Measurements from ENCODE around the gene BRD1.

DNA sequence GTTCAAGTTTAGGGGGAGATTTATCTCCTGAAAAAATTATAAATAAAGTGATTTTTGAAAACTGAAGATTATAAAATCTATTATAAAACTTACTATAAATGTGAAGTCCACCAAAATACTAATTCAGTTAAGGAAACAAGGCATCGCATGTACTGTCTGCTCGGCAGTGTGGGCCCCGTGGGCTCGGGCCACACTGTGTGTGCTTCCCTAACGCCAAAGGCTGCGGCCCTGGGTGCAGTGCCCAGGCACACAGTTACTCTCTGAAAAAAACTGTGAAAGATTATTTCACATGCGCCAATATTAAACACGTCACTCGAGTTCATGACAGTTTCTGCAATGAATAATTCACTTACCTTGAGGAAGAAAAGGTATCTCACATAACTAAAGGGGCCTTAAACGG is 39.8 kb downstream of the BRD1 start:
- TF ChIP-seq CTCF (conservative IDR thresholded peaks at IDR 0.05; ENCODE audit: low read depth in 2 of 2), result no peak
- TF ChIP-seq POLR2AphosphoS5 (IDR thresholded peaks at IDR 0.05; ENCODE audit: low read depth), result no peak
- no peak for TF ChIP-seq EZH2phosphoT487 (IDR thresholded peaks at IDR 0.05; ENCODE audit: unreplicated experiment)
- TF ChIP-seq ZNF331 (CRISPR knock-in tag; IDR thresholded peaks at IDR 0.05; ENCODE audit: low read depth), result no peak
- TF ChIP-seq, protein P1, sequence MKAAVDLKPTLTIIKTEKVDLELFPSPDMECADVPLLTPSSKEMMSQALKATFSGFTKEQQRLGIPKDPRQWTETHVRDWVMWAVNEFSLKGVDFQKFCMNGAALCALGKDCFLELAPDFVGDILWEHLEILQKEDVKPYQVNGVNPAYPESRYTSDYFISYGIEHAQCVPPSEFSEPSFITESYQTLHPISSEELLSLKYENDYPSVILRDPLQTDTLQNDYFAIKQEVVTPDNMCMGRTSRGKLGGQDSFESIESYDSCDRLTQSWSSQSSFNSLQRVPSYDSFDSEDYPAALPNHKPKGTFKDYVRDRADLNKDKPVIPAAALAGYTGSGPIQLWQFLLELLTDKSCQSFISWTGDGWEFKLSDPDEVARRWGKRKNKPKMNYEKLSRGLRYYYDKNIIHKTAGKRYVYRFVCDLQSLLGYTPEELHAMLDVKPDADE (IDR thresholded peaks at IDR 0.05), result no peak
- TF ChIP-seq EZH2 (IDR thresholded peaks at IDR 0.05; ENCODE audit: low read depth, unreplicated experiment), result no peak

All from GM23338 (cell line).